Stimulated activated CD4-positive, alpha-beta T cell treated with anti-CD3 and anti-CD28 coated beads, Interleukin-1b, Interleukin-23, amount 100 ng/mL, for 24 hours (primary cell): ENCODE data around the gene PLXDC2.

Experiments used
- DNase-seq, 4 experiments: peaks; one replicate each; pipeline ENCODE4 v3.0.0-alpha.2; 2020; ENCODE audit warnings: low read depth in 4 of 4, low spot score in 1 of 4

Gene PLXDC2

DNA sequence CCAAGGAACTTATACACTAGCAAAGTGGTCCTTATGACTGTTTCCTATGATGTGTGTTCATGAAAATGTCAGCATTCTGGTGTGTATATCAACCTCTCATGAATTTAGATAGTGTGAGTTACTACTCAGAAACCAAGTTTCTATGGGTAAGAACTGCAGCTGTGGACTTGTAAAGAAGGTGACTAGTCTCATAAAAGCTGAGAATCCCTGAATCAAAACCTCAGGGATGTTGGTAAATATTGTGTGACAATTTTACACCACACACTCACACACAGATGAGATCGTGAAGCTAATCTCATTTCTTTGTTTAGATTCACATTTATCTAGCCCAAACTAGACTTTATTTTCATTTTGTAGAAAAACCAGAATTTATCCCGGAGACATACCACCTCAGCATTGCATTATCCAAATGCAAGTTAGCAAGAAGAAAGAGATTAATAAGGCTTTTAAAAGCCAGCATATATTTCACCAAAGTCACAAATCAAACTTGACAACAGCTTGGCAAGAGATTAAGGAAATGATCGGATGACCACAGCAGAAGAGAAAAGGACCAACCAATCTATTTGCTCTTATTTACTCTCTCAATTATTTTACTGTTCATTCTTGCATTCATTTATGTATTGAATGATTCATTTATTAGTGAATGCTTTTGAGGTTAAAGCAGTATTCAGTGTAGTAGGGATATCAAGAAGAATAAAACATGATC, 92.9 kb downstream of the PLXDC2 start:
- DNase-seq, result no peak

DNA sequence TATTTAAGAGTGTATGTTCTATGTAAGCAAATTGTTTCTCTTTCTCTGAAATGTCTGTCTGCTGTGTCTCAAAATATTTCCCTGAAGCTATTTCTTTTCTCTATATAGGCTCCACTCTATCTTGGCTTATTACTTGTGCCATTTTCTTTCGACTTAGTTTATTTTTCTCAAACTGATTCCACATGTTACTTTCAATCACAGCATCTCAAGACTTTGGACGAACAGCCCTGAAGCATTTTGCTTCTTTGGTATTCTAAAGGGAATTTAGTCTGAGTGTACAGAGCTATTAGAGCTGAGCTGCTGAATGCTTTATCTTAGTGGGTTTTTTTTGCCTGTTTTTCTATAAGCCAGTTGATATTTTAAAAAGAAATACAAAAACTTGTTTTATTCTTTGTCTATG, 95.7 kb downstream of the PLXDC2 start:
- DNase-seq, result no peak

DNA sequence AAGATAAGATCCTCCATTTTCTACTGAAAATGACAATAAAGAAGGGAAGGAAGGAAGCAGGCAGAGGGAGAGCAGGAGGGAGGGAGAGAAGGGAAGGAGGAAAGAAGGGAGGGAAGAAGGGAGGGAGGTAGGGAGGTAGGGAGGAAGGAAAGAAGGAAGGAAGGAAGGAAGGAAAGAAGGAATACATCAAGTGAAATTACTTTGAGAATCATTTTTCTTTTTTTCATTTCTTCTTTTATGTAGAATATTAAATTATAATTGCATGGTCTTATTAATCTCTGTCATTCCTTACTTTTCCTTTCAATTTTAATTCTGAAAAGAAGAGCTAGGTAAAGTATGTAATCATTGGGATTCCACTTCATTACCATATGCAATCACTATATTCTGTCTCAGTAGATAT, 97.8 kb downstream of the PLXDC2 start:
- DNase-seq, result no peak

DNA sequence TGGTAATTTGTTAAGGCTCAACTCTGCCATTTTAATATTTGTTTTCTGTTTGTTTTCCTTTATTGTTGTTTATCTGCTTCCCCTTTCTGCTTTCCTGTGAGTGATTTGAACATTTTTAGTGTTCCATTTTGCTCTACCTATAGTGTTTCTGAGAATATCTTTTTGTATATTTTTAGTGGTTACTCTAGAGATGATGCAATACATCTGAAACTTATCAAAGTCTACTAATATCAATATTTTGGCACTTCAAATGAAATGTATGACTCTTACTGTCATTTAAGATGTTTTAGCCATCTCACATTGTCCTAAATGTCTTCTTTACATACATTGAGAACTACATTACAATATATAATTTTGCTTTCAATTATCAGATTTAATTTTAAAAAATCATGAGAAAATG, 98.9 kb downstream of the PLXDC2 start:
- DNase-seq, result no peak

DNA sequence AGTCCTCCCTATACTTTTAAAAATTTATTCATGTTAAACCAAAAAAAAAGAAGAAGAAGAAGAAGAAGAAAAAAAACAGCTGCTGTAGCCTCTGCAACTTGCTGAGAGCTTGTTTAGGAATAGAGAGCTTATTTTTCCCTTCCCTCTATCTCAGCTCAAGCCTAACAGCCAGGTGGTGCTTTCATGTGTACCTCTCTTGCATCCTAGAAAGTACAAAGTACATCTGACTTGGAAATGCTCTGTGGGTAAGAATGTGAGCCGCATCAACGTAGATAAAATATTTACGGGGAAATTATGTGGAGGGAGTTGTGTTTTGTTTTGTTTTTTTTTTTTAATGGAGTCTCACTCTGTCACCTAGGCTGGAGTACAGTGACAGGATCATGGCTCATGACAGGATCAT, 99.6 kb downstream of the PLXDC2 start:
- DNase-seq, result no peak

DNA sequence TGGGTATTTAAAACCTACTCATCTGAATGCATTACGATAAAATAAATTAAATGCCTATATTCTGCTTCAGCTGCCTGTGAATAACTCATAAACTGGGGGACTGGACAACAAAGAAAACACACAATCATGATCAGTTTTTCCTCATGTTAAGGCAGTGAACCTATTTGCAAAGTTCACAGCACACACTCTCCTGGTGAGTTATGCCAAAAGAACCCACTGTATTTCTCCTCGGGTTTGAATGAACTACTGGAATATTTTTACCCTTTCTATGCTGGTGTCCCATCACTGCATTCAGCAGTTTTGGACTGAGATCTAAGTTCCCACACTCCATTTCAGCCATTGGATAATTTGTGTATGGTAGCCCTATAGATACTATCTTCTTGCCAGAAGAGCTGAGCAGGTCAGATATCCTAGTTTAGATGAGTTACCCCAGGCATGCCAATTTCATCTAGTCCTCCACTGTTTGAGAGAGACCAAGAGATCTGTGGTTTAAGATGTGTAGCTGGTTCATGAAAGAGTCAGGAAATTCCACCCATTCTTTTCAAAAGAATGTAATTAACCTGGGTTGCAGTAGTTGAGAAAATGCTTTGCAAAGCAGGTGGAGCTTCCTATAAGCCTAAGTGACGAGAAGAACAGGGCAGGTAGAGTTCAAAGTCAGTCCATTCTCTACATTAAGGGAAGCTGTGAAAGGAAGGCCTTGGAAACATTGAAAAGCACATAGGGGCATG, 101.7 kb downstream of the PLXDC2 start:
- DNase-seq, result no peak

DNA sequence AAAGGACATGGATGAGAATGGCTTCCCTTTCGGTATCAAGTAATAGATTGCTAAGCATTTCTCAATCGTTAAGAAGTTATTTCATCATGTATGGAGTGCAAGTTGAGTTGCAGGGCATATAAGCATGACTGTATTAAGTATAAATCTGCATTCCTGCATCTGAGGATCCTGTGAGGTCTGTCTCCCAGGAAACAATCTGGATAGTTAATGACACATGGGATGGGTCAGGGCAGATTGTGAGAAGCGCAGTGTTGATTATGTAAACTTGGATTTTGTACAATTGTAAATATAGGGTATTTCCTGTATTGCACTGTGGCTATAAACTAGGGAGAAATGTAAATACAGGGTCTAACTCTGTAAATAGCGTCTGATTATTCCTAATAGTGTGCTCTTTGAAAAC, 102.6 kb downstream of the PLXDC2 start:
- no peak for DNase-seq

DNA sequence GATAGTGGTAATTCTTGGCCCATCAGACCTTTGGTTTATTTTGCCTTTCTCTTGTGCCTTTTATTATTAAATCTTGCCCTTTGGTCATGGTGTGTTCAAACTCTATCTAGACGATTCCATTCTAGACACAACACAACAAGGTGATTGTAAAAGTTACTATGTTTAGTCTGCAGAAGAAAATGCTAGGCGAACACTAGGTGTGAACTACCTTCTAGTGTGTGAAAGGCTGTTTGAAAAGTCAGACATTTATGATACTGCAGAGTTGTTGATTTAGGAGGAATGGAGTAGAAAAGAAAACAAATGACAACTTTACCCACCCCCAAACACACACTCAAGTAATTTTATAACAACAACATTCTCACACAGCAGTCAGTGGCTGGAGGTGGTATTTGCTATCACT, 103.4 kb downstream of the PLXDC2 start:
- DNase-seq, result no peak

DNA sequence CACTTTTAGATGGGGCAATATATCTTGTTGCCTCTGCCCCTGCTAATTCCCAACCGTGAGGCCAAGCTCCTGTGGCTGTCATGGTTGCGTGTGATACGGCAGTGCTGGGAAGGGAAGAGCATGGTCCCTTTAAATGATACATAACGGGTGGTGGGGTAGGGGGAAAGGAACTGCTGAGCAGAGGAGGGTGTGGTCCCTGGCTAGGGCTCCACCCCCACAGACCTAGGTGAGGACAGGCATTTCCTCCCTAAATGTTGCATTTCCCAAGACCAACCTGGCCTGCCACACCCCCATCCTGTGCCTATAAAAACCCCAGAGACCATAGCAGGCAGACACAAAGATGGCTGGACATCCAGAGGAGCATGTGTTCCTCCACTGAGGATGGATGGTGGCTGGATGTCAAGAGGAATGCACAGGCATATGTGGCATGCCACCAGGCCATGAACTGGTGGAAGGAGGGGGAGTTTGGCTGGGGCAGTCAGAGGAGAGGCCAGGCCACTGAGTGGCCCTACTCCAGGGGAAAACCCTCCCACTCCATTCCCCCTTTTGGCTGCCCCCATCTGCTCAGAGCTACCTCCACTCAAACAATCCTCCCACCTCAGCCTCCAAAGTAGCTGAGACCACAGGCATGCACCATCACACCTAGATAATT, 104.0 kb downstream of the PLXDC2 start:
- DNase-seq, result no peak

DNA sequence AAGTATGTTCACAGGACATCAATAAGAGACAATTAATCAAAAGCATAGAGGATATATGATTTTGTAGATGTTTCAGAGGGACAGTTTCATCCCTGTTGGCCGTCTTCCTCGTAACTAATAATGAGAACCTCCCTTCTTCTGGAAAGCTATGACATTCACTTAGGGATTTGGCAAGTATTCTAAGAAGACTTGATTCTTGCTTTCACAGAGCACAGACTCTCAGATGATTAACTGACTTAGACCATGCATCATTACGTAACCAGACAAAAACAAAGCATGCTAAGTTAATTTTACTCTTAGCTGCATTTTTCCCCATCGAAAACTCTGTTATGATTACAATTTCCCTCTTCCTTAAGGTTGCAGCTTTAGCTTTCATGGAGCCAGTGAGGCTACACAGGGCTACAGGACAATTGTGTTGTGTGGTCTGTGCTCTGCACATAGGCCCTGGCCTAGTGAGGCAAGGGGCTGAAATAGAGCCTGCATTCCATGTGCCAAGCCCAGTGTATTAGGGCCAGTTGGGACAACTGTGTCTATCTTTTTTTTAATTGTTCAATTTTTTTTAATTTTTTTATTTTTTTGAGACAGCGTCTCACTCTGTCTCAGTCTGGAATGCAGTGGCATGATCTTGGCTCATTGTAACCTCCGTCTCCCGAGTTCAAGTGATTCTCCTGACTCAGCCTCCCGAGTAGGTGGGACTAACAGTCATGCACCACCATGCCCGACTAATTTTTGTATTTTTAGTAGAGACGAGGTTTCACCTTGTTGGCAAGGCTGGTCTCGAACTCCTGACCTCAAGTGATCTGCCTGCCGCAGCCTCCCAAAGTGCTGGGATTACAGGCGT, 105.3 kb downstream of the PLXDC2 start:
- no peak for DNase-seq

DNA sequence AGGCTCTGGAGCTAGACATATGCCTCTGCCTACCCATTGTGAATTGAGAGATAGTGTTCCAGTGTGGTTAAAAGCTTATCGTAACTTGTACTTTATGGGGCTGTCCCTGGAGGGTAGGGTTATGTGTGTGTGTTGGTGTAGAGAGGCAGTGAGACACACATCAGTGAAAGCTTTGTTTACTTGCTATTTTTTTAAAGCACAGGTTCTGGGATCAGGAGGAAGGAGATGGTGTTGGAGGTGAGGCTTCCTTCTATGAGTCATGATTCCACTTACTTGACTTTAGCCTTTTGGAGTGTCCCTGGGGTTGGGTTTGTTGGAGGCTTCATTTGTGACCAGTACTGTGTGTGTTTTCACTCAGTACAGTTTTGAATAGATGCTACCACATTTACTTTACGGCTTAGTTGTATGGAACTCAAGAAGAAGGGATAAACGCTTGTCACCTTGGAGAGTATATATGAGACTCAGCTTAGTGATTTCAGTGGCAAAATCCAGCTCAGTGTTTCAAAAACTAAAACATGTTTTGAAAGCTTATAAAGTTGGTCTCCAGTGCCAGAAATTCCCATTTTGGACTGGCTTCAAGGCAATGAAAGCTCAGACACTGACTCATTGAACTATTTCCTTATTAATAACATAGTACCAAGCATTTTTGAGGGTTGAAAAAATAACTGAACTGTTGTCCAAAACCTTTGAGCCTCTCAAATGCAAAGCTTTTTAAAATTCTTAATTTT, 106.2 kb downstream of the PLXDC2 start:
- DNase-seq, result no peak

DNA sequence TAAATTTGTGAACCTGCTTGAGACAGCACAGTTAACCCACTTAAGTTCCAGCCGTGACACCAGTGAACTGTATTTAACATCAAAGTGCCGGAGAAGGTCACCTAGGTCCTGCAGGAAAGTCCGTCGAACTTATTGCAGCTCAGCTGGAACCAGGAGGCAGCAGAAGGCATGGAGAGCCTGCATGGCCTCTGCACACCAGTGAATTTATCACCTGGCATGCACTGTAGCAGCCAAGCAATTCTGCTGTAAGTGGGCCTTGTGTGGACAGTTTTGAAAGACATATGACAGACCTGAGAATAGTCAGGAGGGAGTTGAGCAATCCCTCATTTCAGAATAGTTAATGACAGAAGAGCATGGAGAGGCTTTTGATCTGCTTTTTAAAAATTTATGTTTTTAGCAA, 108.8 kb downstream of the PLXDC2 start:
- no peak for DNase-seq

DNA sequence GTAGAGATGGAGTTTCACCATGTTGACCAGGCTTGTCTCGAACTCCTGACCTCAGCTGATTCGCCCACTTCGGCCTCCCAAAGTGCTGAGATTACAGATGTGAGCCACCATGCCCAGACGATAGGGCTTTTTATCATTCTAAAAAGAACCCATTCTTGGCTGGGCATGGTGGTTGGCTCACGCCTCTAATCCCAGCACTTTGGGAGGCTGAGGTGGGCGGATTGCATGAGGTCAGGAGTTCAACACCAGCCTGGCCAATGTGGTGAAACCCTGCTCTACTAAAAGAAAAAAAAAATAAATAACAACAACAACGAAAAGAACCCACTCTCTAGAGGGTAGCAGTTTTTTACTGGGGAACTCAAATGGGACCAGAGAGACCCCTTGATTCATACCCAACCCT, 112.7 kb downstream of the PLXDC2 start:
- no peak for DNase-seq

DNA sequence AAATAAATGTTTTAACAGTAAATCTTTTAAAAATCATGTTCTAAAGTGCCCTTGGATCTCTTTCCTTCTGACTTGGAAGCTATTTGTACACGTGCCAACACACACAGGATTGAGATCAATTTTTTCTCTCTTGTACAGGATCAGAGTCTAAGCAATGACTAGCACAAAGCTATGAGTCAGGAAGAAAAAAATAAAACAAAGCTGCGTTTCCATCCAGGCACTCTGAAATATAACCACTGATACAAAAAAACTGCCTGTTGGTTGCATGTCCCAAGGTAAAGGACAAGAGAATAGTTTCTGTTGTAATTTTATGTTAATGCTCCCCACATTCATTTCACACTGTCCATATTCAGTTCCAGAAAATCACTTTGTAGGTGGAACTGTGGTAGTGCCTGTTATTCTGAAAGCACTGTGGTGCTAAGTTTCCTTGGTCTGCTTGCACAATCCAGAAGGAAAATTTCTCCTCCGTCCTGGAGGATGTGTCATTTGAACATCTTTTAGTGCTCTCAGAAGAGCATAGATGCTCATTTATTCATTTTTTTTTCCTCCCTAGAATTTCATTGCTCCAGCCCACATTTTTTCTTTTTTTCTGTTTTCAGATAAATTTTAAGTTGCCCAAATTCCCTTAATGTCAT, 113.4 kb downstream of the PLXDC2 start:
- no peak for DNase-seq

DNA sequence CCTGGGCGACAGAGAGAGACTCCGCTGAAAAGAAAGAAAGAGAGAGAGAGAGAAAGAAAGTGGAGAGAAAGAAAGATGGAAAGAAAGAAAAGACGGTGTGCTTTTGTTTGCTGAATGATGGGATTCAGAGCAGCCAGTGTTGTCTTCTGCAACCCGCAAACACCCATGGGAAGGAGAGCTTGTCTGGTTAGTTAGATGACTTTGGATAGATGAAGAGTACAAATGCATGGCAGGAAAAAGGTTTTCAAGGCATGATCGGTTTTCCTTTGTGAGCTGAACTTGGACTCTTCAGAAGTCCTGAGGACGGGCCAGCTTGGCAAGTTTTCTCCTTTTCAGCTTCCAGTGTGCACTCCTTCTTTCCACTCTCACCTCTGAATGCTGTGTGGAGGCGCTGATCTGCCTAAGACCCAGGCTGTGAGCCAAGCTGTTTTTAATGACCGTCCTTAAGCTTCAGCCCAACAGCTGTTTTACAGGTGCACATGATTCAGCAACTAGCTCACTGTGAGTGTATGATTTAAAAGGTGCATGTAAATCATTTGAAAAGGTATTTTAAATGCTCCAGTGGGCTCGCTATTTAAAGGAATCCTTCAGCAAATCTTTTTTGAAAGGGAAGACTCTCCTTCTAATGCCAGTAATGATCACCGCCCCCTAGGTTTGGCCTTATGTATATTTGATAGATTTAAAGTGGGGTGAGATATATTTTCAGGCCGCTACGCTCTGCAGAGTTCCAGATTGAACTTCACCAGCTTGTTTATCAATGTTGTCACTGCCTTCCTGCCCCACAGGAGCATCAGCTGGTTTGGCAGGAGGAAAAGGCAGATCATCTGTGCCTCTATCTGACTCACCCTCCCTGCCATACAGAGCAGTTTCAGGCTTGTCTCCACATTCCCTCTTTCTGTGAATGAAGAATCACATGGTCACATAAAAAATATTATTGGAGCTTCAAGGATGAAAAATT, 115.0 kb downstream of the PLXDC2 start:
- DNase-seq, result no peak

DNA sequence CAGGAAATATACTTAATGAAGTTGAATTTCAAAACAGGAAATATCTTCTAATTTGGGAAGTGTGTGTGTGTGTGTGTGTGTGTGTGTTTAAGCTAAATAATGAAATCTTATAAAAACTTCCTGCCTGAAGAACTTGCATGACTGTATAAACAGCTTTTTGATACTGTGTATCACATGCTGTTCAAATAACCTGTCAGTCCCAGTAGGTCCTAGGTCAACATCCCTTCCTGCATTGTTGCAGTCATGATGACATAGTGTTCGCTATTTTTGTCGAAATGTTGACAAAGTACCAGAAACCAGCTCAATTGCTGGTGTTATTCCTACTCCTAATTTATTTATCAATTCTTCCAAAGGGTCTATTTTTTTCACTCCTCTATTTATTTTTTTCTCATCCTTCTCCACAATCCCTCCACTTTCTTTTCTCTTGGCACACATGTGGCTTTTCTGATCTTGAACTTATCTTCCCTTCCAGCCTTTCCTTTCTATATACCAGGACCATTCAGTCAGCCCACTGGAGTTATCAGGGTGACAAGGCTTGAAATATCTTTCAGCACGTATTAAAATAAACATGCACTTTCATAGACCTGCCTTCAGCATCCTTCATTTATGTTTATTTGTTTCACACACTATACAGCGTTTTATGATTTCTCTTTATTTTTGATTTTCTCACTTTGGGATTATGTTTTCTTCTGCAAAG, 115.8 kb downstream of the PLXDC2 start:
- no peak for DNase-seq

DNA sequence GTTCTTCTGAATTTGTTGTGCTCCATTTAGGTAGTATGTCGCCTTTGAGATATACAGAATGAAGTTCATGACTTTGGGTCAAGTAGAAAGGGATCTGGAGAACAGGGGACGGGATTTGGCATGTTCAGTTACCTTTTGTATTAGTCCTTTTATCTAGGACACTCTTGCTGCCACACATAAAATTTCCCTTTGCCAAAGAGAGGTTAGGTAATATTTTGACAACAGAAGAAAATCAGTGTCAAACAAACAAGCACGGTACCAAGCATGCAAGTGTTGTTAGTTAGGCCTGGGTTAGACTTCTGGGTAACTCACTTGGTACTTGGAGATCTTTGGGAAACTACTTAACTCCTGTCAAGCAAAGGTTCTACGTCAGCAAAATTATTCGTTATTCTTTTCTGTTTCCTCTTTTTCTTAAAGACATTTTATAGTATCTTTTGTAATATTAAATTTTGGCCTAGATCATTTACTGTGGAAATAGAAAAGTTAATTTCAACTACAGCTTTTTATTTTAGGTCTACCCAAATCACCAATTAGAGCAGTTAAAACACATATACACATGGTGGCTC, 116.7 kb downstream of the PLXDC2 start:
- no peak for DNase-seq

DNA sequence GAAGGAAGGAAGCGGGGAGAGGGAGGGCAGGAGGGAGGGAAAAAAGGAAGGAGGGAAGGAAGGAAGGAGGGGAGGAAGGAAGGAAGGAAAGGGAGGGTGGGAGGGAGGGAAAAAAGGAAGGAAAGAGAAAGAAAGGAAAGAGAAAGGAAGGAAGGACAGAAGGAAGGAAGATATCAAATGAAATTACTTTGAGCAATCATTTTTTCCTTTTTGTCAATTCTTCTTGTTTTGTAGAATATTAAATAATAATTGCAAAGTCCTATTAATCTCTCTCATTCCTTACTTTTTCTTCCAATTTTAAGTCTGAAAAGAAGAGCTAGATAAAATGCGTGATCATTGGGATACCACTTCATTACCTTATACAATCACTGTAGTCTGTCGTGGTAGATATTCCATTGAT, 117.5 kb downstream of the PLXDC2 start:
- no peak for DNase-seq
